Smooth muscle cell (in vitro differentiated cells): ENCODE data around the gene ETV1. TPM values are rescaled to one million over a fixed set of nuclear protein-coding genes. Genes with fewer than 3 reads are reported as not detected.

ENCODE experiments used
- DNase-seq: peaks from one replicate; lab custom pipeline; 2025; ENCODE audit not compliant: unreplicated experiment; lab: John Stamatoyannopoulos, UW
- H2AFZ ChIP-seq: fragments of 200-600 bp; sonication (generic); 2 replicates; pipeline ENCODE4 v1.6.0; 2016; ENCODE audit warnings: antibody characterized with exemption, low read depth, mild to moderate bottlenecking
- H3F3A ChIP-seq: fragments of 200-600 bp; sonication (generic); 2 replicates; pipeline ENCODE4 v1.6.0; 2017; ENCODE audit warnings: antibody characterized with exemption, low read depth
- H3K27ac ChIP-seq: fragments of 200-600 bp; sonication (generic); 2 replicates; pipeline ENCODE4 v1.5.1; 2016; ENCODE audit warnings: low read depth, mild to moderate bottlenecking
- H3K27me3 ChIP-seq: fragments of 200-600 bp; sonication (generic); 2 replicates; pipeline ENCODE4 v1.6.1; 2016; ENCODE audit warnings: low read depth, mild to moderate bottlenecking
- H3K36me3 ChIP-seq: fragments of 200-600 bp; sonication (generic); 2 replicates; pipeline ENCODE4 v1.5.1; 2016; ENCODE audit warnings: low read depth
- H3K4me1 ChIP-seq: fragments of 200-600 bp; sonication (generic); 2 replicates; pipeline ENCODE4 v1.5.1; 2016; ENCODE audit warnings: low read depth
- H3K4me2 ChIP-seq: fragments of 200-600 bp; sonication (generic); 2 replicates; pipeline ENCODE4 v1.6.0; 2016; ENCODE audit warnings: mild to moderate bottlenecking
- H3K4me3 ChIP-seq: fragments of 200-600 bp; sonication (generic); 2 replicates; pipeline ENCODE4 v1.5.1; 2016; ENCODE audit warnings: mild to moderate bottlenecking
- H3K79me2 ChIP-seq: fragments of 200-600 bp; sonication (generic); 2 replicates; pipeline ENCODE4 v1.6.0; 2016; ENCODE audit warnings: low read depth, mild to moderate bottlenecking
- H3K9ac ChIP-seq: fragments of 200-600 bp; sonication (generic); 2 replicates; pipeline ENCODE4 v1.6.0; 2016; ENCODE audit warnings: low read depth
- H3K9me3 ChIP-seq: fragments of 200-600 bp; sonication (generic); replicated peaks from 2 replicates; pipeline ENCODE4 v1.5.1; 2016; ENCODE audit warnings: low read depth
- H4K20me1 ChIP-seq: fragments of 200-600 bp; sonication (generic); 2 replicates; pipeline ENCODE4 v1.6.0; 2016; ENCODE audit warnings: low read depth
- WGBS: methylation state at CpG from one replicate; pipeline ENCODE4 v1.1.7; 2016; ENCODE audit warnings: low lambda C conversion rate; 5-methylcytosine and 5-hydroxymethylcytosine counted together
- polyA plus RNA-seq: library from polyadenylated mRNA; unstranded; fragments of >200 nt; fragmentation: Nextera tagmentation; extraction: Ambion mirVana; gene quantifications from 2 replicates; pipeline ENCODE4 v1.2.1, GENCODE V29; 2016
- small RNA-seq: library from RNA; depleted of rRNA; stranded (forward); fragments of <200 nt; gene quantifications from one replicate; pipeline ENCODE3, GENCODE V24; 2014
- total RNA-seq: library from RNA; depleted of rRNA; stranded (reverse); fragments of >200 nt; gene quantifications from 2 replicates; pipeline ENCODE4 v1.2.3, GENCODE V29; 2014
- TF ChIP-seq, protein P1 (sequence below): fragments of 200-600 bp; sonication (generic); IDR thresholded peaks from 2 replicates; pipeline ENCODE4 v1.5.1; 2017; ENCODE audit warnings: borderline replicate concordance, mild to moderate bottlenecking, antibody characterized with exemption; ENCODE audit not compliant: insufficient read depth, poor library complexity, severe bottlenecking

The ETV1 gene
- total and polyA plus RNA-seq, 2 experiments from 2014 or later, result 24.3 to 27.8 TPM

DNA sequence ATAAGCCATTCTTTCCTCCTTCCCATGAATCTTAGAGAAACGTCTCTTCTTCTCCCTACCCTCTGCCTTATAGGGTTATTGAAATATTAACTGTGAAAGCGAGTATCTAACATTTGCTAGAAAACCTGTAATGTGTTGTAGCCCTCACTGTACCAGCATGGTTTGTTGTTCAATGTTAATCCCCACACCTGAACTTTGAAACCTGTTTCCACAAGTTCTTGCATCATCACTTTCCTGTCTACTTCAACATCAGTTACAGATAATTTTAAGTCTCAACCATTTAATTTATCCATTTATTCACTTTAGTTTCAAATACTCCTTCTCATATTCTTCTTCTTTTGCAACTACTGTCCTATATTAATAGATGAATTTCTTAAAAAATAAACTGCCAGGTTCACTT lies 148.2 kb downstream of the ETV1 start:
- H3K9me3 ChIP-seq, result no peaks in the 10 kb centered on the region
- no peak for DNase-seq
- H3K4me3 ChIP-seq, result no peak overlapping the region
- peaks cover 5% of the 10 kb centered on the region for H3K4me1 ChIP-seq
- H4K20me1 ChIP-seq, result no peaks in the 10 kb centered on the region
- H3K36me3 ChIP-seq, result no peaks in the 10 kb centered on the region
- H3K27me3 ChIP-seq, result no peaks in the 10 kb centered on the region
- no peak overlapping the region for H3K27ac ChIP-seq
- TF ChIP-seq, protein P1, sequence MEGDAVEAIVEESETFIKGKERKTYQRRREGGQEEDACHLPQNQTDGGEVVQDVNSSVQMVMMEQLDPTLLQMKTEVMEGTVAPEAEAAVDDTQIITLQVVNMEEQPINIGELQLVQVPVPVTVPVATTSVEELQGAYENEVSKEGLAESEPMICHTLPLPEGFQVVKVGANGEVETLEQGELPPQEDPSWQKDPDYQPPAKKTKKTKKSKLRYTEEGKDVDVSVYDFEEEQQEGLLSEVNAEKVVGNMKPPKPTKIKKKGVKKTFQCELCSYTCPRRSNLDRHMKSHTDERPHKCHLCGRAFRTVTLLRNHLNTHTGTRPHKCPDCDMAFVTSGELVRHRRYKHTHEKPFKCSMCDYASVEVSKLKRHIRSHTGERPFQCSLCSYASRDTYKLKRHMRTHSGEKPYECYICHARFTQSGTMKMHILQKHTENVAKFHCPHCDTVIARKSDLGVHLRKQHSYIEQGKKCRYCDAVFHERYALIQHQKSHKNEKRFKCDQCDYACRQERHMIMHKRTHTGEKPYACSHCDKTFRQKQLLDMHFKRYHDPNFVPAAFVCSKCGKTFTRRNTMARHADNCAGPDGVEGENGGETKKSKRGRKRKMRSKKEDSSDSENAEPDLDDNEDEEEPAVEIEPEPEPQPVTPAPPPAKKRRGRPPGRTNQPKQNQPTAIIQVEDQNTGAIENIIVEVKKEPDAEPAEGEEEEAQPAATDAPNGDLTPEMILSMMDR, result no peak
- WGBS, result 94% methylated on average over 2 of the region's 2 CpGs
- no peaks in the 10 kb centered on the region for H3K79me2 ChIP-seq
- H2AFZ ChIP-seq, result no peak overlapping the region
- H3F3A ChIP-seq, result no peaks in the 10 kb centered on the region
- no peak overlapping the region for H3K4me2 ChIP-seq
- no peak overlapping the region for H3K9ac ChIP-seq

Small RNA genes within 50 kb of the gene (small RNA-seq; reads per million reads assigned to genes)
- gene RF00019, result not detected
